ELR (cell line): ENCODE measurements around the gene NCOA3.
"Not testable (repeated sequence)": the region's sequence is repeated elsewhere in the genome, so short reads cannot be mapped to it uniquely, and the experiment has no call there.

ENCODE experiments used
- DNase-seq: peaks from one replicate; pipeline ENCODE4 v3.0.0-alpha.2; 2015; ENCODE audit warnings: low read depth

NCOA3 gene

DNA sequence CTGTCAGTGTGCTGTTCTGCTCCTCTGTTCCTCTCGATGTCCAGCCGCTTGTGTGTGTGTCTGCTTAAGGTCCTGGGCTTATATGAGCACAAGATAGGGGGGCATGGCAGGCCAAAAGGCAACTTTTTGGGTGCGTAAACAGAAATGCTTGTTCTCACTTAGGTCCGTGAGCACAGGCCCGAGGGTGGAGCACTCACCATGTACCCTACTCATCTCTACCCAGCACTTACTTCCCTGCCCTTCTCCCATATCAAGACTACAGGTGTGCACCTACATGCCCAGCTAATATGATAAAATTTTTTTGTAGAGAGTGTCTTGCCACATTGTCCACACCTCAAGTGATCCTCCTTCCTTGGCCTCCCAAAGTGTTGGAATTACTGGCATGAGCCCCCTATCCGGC lies 34.3 kb downstream of the NCOA3 start:
- DNase-seq: no peak

DNA sequence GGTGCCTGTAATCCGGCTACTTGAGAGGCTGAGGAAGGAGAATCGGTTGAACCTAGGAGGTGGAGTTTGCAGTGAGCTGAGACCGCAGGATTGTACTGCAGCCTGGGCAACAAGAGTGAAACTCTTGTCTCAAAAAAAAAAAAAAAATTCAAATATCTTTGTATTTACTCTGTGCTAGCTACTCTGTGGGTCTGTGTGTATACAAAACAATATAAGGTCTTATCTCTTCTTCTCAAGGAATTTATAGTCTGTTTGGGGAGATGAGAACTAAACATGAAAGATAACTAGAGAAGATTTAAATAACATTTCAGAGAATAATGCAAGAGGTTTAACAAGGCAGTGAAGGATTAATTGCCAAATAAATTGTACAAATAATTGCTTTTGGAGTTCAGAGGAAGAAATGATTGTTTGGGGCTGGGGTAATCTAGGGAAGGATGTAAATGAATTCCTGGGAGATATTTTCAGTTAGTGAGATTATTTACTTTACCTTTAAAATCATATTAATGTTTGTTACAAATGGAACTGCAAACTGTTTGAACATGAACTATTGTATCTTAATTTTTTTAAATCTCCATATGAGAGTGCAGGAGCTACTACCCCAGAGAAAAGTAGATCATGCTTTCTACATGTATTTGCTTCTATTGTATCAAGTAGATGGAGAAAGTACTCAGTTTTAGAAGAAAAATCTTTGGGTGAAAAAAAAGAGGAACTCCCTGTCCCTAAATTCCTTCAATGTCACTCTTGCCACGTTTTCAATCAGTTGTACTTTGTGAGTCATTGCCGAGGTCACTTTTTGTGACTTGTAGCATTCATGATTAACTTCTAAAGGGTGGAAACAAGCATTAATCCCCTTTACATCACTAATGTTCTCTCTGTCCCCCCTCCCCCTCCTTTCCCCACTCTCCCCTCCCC lies 39.0 kb downstream of the NCOA3 start:
- peak; percentile 25 for DNase-seq

DNA sequence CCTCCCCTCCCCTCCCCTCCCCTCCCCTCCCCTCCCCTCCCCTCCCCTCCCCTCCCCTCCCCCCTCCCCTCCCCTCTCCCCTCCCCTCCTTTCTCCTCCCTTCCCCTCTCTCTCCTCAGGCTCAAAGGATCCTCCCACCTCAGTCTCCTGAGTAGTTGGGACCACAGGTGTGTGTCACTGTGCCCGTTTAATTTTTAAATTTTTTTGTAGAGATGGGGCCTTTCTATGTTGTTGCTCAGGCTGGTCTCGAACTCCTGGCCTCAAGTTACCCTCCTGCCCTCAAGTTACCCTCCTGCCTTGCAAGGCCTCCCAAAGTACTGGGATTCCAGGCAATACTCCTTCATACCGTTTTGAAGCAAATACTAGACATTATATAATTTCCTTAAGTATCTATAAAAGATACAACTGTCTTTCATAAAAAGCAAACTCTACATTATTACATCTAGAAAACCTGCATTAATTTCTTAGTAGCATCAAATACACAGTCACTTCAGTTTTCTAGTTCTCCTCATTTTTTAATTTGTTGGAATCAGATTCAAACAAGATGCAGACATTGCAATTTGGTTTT lies 39.8 kb downstream of the NCOA3 start:
- DNase-seq: no peak

DNA sequence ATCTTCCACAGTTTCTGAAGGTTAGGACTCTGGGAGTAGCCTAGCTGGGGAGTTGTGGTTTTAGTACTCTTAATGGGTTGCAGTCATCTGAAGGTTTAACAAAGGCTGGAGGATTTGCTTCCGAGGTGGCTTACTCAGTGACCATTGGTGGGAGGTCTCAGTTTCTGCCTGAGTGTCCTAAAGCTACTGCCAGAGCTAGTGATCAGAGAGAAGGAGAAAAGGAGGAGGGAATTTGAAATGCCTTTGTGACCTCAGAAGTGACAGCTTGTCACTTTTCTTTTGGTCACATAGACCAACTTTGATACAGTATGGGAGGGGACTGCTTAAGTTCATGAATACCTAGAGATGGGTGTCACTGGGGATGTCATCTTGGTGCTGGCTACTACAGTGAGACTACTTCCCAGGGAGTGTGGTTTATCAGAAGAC lies 41.3 kb downstream of the NCOA3 start:
- DNase-seq: peak; percentile 47

DNA sequence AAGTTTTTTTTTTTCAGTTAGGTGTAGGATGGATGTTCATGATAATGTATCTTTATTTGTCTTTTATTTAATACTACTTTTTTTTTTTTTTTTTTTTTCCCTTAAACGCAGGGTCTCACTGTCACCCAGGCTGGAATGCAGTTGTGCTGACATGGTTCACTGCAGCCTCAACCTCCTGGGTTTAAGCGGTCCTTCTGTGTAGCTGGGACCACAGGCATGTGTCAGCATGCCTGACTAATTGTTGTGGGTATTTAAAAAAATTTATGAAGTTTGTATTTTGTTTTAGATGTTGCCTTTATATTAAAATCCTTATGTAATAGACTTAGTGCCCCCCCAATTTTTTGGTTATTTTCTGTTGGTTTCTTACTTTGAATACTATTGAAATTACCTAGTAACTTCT lies 42.6 kb downstream of the NCOA3 start:
- DNase-seq: peak; percentile 85

DNA sequence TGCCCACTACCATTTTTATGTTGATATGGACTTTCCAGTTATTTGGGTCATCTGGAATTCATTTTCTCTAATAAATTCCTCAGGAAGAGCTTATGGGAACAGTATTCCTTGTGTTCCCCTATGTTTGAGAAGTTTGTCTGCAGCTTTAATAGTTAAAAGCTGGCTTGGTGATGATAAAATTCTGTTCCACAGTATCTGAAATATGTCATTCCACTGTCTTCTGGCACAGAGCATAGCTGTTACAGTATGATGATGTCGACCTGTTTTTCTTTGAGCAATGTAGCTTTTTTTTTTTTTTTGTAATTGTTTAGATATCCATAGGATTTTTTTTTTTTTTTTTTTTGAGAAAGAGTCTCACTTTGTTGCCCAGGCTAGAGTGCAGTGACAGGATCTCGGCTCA lies 43.2 kb downstream of the NCOA3 start:
- DNase-seq: no peak

DNA sequence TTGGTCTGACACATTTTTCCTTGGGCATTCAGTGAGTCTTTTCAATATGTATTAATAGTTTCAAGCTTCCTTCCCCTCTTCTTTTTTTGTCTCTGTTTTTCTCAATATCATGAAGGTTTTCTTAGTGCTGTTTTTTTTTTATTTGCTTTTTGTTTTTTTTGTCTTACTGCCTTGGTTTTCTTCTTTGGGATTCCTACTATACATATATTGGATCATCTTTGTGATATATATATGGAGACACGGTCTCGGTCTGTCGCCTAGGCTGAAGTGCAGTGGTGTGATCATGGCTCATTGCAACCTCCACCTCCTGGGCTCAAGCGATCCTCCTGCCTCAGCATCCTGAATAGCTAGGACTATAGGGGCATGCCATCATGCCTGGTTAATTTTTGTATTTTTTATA lies 43.8 kb downstream of the NCOA3 start:
- DNase-seq: no peak

DNA sequence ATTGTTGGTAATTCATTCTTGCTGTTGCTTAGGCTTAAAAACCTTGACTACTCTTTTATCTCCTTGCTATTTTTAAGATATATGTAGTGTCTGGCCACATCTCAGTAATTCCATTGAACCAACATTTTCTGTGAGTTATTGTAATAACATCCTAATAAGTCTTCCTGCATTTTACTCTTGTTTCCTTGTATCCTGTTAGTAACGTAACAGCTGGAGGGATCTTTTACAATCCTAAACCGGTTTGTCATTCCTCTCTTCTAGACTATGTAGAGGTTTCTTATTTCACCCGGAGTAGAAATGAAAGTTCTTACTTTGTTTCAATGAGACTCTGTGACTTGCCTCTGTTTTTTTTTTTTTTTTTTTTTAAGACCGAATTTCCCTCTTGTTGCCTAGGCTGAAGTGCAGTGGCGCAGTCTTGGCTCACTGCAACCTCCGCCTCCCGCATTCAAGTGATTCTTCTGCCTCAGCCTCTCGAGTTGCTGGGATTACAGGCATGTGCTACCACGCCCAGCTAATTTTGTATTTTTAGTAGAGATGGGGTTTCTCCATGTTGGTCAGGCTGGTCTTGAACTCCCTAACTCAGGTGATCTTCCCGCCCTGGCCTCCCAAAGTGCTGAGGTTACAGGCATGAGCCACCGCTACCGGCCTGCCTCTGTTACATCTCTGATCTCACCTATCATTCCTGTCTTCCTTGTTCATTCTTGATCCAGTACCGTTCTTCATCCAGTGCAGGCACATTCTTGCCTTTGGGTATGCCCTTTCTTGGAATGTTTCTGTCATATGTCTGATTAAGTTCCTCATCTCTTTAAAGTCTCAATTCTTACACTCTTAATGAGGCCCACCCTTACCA lies 44.7 kb downstream of the NCOA3 start:
- DNase-seq: peak; percentile 59

DNA sequence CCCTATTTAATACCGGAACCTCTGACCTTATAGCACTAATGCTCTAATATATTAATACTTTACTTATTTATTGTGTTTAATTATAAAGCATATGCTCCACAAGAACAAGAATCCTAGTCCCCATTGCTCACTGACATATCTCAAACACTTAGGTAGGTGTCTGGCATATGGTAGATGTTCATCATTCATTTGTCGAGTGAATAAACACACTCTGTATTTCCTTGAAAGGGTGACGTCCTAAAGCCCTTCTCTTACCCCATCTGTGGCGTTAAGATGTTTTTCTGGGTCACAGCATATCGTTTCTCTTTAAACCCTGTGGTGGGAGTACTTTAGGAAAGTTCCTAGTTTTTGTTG lies 45.3 kb downstream of the NCOA3 start:
- no peak for DNase-seq

DNA sequence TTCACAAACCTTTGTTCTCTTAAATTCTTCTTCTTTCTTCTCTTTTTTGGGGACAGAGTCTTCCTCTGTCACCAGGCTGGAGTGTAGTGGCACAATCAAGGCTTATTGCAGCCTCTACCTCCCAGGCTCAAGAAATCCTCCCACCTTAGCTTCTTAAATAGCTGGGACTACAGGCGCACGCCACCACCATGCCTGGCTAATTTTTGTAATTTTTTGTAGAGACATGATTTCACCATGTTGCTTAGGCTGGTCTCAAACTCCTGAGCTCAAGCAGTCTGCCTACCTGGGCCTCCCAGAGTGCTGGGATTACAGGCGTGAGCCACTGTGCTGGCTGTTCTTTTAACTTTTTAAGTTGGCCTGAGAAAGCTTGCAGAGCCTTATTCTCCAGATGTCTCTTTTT lies 48.0 kb downstream of the NCOA3 start:
- DNase-seq: no peak

DNA sequence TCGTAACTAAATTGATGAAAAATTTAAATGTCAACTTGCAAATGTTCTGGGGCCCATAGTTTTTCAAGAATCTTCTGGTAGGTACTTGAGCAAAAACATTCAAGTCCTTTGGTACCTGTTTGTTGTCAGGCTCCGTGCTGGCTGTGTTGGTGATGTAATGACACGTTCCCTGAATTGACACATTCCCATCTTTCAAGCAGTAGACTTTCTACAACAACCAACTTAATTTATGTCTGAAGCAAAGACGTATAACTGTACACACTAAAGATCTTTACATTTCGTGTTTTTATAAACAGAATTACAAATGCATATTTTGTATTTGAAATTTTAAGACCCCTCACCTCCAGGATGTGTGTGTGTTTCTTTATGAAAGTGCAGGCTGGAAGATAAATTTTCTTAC lies 49.5 kb downstream of the NCOA3 start:
- no peak for DNase-seq

DNA sequence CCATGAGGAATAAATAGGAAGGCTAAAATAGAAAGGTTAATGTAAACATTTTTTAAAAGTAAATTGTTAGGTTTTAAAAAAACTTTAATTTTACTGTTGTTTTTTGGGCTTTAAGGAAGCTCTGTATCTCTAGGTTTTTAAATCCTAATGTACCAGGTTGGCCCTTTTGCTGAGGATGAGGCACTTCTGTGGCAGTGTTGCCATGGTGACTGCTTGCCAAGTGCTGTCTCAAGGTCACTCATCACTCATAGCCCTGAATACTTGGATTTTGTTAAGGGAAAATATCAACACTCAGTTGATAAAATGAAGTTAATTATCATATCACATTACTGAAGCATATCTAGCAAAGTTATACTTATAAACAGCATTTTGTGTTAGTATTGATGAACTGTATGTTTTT lies 50.2 kb downstream of the NCOA3 start:
- peak; percentile 23 for DNase-seq

DNA sequence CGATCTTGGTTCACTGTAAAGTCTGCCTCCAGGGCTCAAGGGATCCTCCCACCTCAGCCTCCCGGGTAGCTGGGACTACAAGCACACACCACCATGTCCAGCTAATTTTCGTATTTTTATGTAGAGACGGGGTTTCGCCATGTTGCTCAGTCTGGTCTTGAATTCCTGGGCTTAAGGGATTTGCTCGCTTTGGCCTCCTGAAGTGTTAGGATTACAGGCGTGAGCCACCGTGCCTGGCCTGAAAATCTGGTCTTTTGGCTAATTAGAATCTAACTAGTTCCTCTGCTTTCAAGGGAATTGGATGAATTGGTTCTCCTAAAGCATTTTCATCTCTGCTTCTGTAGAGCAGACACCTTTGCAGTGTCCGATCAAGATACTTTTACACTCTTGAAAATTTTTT lies 51.3 kb downstream of the NCOA3 start:
- DNase-seq: no peak

DNA sequence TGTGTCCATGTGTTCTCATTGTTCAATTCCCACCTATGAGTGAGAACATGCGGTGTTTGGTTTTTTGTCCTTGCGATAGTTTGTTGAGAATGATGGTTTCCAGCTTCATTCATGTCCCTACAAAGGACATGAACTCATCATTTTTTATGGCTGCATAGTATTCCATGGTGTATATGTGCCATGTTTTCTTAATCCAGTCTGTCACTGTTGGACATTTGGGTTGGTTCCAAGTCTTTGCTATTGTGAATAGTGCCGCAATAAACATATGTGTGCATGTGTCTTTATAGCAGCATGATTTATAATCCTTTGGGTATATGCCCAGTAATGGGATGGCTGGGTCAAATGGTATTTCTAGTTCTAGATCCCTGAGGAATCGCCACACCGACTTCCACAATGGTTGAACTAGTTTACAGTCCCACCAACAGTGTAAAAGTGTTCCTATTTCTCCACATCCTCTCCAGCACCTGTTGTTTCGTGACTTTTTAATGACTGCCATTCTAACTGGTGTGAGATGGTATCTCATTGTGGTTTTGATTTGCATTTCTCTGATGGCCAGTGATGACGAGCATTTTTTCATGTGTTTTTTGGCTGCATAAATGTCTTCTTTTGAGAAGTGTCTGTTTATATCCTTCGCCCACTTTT lies 52.0 kb downstream of the NCOA3 start:
- not testable (repeated sequence) for DNase-seq

DNA sequence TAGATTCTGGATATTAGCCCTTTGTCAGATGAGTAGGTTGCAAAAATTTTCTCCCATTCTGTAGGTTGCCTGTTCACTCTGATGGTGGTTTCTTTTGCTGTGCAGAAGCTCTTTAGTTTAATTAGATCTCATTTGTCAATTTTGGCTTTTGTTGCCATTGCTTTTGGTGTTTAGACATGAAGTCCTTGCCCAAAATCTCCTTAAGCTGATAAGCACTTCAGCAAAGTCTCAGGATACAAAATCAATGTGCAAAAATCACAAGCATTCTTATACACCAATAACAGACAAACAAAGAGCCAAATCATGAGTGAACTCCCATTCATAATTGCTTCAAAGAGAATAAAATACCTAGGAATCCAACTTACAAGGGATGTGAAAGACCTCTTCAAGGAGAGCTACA lies 52.6 kb downstream of the NCOA3 start:
- not testable (repeated sequence) for DNase-seq

DNA sequence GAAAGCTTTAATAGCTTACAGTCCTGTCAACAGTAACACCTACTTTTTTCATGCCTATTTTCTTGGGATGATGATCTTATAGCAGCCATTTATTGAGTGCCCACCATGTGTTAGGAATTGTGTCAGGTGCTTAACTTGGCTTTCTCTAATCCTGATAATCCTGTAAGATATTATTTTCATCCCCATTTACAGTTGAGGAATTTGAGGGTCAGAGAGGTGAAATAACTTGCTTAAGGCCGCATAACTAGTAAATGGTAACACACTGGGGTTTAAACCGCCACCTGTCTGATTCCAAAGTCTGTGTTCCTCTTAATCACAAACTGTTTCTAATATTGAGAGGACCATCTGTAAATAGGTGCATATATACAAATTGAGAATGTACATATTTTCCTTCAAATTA lies 55.5 kb downstream of the NCOA3 start:
- DNase-seq: no peak

DNA sequence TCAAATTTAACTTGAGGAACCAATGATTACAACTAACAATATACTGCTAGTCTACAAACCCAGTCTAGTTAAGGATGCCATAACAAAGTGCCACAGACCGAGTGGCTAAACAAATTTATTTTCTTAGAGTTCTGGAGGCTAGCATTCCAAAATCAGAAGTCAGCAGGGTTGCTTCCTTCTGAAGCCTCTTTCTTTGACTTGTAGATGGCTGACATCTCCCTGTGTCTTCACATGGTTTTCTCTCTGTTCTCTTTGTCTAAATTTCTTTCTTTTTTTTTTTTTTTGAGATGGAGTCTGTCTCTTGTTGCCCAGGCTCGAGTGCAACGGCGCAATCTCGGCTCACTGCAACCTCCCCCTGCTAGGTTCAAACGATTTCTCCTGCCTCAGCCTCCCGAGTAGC lies 56.1 kb downstream of the NCOA3 start:
- no peak for DNase-seq

DNA sequence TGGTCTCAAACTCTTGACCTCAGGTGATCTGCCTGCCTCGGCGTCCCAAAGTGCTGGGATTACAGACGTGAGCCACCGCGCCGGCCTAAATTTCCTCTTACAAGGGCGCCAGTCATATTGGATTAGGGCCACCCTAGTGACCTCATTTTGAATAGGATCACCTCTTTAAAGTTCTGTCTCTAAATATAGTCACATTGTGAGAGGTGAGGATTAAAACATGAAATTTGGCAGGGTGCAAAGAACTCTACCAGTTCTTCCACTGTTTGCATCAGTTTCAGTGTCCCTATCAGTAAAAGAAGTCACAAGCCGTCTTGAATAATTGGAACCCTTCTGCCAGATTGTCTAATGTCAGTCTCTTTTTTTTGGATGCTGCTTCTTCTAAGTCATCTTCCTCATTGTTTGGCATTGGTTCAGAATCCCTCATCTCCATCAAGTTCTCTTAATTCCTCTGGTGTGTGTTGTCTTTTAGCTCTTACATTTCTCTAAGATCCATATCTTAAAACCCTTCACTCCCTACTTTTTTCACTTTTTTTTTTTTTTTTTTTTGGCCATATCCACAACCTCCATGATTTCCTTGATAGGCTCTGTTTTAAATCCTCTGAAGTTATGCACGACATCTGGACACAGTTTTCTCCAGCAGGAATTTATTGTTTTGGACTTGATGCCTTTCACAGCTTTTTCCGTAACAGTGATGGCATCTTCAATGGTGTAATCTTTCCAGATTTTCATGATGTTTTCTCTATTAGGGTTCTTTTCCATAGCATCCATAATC lies 56.8 kb downstream of the NCOA3 start:
- DNase-seq: no peak

DNA sequence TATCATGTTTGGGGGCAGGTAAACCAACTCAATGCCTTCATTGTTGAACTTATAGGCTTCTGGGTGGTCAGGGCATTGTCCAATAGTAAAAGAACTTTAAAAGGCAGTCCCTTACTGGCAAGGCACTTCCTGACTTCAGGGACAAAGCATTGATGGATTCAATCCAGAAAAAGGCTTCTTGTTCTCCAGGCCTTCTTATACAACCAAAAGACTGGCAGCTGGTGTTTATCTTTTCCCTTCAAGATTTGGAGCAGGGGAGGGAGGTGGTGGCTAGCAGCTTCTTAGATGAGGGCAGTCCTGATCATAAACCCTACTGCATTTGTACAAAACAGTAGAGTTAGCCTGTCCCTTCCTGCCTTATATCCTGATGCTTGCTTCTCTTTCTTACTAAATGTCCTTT lies 57.5 kb downstream of the NCOA3 start:
- DNase-seq: no peak

DNA sequence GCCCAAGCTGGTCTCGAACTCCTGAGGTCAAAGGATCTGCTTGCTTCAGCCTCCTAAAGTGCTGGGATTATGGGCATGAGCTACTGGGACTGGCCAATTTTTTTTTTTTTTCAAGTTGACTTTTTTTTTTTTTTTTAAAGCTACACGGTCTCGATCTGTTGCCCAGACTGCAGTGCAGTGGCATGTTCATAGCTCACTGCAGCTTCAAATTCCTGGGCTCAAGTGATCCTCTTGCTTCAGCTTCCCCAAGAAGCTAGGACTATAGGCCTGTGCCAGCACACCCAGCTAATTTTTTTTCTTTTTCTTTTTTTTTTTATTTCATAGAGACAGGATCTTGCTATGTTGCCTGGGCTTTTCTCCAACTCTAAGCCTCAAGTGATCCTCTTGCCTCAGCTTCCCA lies 59.5 kb downstream of the NCOA3 start:
- no peak for DNase-seq
